ENCODE measurements around the gene RSAD2.

Gene RSAD2

DNA sequence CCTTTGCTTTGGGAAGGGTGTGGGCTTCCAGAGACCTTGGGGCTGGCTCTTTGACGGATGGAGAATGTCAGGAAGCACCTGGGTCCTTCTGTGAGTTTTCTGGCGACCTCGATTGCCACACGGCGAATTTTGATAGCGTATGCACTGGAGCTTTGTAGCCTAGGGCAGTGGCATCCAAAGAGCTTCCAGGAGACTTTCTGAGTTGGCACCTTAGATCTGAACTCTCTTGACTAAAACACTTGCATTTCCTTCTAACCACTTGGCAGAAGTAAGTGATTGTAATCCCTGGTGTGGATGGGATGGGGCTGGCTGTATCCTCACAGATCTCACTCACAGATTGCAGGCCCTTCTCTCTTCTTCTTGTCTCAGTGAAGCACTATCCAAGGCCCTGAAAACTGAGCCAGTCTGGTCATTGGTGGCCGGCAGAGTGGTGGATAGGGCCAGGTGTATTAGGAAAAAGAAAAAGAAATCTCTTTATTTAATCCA is 47.4 kb downstream of the RSAD2 start:
- H3K36me3 ChIP-seq (ENCODE audit: control insufficient read depth in 2 of 2, insufficient read depth in 1 of 2, low read length in 2 of 2) = no peaks in the 10 kb centered on the region
- no peaks in the 10 kb centered on the region for H3K9me3 ChIP-seq (ENCODE audit: control insufficient read depth, insufficient read depth, low read depth, low read length)
- TF ChIP-seq ZNF366 (tag by site-specific recombination; conservative IDR thresholded peaks at IDR 0.05) (no peak), KLF16 (tag by site-specific recombination; IDR thresholded peaks at IDR 0.05) (no peak), SCRT2 (tag by site-specific recombination; IDR thresholded peaks at IDR 0.05) (no peak), ZNF560 (tag by site-specific recombination; IDR thresholded peaks at IDR 0.05; ENCODE audit: borderline replicate concordance) (no peak), SP2 (tag by site-specific recombination; IDR thresholded peaks at IDR 0.05) (no peak), ZNF670 (tag by site-specific recombination; IDR thresholded peaks at IDR 0.05; ENCODE audit: low read depth) (no peak), ZNF174 (tag by site-specific recombination; IDR thresholded peaks at IDR 0.05) (no peak), MZF1 (tag by site-specific recombination; IDR thresholded peaks at IDR 0.05; ENCODE audit: borderline replicate concordance) (no peak), ZBTB8A (tag by site-specific recombination; IDR thresholded peaks at IDR 0.05) (no peak), ZNF624 (tag by site-specific recombination; IDR thresholded peaks at IDR 0.05) (no peak), RBAK (tag by site-specific recombination; IDR thresholded peaks at IDR 0.05) (no peak), ZNF2 (tag by site-specific recombination; IDR thresholded peaks at IDR 0.05) (no peak), FEZF1 (tag by site-specific recombination; IDR thresholded peaks at IDR 0.05) (no peak), ZBTB21 (tag by site-specific recombination; IDR thresholded peaks at IDR 0.05) (no peak)
- TF ChIP-seq, protein P1, sequence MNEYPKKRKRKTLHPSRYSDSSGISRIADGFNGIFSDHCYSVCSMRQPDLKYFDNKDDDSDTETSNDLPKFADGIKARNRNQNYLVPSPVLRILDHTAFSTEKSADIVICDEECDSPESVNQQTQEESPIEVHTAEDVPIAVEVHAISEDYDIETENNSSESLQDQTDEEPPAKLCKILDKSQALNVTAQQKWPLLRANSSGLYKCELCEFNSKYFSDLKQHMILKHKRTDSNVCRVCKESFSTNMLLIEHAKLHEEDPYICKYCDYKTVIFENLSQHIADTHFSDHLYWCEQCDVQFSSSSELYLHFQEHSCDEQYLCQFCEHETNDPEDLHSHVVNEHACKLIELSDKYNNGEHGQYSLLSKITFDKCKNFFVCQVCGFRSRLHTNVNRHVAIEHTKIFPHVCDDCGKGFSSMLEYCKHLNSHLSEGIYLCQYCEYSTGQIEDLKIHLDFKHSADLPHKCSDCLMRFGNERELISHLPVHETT (tag by site-specific recombination; IDR thresholded peaks at IDR 0.05) = no peak
- TF ChIP-seq, protein P2, sequence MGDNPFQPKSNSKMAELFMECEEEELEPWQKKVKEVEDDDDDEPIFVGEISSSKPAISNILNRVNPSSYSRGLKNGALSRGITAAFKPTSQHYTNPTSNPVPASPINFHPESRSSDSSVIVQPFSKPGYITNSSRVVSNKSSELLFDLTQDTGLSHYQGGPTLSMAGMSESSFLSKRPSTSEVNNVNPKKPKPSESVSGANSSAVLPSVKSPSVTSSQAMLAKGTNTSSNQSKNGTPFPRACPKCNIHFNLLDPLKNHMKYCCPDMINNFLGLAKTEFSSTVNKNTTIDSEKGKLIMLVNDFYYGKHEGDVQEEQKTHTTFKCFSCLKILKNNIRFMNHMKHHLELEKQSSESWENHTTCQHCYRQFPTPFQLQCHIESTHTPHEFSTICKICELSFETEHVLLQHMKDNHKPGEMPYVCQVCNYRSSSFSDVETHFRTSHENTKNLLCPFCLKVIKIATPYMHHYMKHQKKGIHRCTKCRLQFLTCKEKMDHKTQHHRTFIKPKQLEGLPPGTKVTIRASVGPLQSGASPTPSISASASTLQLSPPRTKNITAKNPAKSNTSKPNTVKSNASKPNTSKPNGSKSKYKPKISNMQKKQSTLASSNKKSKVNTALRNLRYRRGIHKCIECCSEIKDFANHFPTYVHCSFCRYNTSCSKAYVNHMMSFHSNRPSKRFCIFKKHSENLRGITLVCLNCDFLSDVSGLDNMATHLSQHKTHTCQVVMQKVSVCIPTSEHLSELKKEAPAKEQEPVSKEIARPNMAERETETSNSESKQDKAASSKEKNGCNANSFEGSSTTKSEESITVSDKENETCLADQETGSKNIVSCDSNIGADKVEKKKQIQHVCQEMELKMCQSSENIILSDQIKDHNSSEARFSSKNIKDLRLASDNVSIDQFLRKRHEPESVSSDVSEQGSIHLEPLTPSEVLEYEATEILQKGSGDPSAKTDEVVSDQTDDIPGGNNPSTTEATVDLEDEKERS (tag by site-specific recombination; IDR thresholded peaks at IDR 0.05) = no peak
- TF ChIP-seq, protein P3, sequence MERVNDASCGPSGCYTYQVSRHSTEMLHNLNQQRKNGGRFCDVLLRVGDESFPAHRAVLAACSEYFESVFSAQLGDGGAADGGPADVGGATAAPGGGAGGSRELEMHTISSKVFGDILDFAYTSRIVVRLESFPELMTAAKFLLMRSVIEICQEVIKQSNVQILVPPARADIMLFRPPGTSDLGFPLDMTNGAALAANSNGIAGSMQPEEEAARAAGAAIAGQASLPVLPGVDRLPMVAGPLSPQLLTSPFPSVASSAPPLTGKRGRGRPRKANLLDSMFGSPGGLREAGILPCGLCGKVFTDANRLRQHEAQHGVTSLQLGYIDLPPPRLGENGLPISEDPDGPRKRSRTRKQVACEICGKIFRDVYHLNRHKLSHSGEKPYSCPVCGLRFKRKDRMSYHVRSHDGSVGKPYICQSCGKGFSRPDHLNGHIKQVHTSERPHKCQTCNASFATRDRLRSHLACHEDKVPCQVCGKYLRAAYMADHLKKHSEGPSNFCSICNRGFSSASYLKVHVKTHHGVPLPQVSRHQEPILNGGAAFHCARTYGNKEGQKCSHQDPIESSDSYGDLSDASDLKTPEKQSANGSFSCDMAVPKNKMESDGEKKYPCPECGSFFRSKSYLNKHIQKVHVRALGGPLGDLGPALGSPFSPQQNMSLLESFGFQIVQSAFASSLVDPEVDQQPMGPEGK (tag by site-specific recombination; IDR thresholded peaks at IDR 0.05) = no peak
- TF ChIP-seq, protein P4, sequence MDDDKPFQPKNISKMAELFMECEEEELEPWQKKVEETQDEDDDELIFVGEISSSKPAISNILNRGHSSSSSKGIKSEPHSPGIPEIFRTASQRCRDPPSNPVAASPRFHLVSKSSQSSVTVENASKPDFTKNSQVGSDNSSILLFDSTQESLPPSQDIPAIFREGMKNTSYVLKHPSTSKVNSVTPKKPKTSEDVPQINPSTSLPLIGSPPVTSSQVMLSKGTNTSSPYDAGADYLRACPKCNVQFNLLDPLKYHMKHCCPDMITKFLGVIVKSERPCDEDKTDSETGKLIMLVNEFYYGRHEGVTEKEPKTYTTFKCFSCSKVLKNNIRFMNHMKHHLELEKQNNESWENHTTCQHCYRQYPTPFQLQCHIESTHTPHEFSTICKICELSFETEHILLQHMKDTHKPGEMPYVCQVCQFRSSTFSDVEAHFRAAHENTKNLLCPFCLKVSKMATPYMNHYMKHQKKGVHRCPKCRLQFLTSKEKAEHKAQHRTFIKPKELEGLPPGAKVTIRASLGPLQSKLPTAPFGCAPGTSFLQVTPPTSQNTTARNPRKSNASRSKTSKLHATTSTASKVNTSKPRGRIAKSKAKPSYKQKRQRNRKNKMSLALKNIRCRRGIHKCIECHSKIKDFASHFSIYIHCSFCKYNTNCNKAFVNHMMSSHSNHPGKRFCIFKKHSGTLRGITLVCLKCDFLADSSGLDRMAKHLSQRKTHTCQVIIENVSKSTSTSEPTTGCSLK (tag by site-specific recombination; IDR thresholded peaks at IDR 0.05) = no peak
- TF ChIP-seq, protein P5, sequence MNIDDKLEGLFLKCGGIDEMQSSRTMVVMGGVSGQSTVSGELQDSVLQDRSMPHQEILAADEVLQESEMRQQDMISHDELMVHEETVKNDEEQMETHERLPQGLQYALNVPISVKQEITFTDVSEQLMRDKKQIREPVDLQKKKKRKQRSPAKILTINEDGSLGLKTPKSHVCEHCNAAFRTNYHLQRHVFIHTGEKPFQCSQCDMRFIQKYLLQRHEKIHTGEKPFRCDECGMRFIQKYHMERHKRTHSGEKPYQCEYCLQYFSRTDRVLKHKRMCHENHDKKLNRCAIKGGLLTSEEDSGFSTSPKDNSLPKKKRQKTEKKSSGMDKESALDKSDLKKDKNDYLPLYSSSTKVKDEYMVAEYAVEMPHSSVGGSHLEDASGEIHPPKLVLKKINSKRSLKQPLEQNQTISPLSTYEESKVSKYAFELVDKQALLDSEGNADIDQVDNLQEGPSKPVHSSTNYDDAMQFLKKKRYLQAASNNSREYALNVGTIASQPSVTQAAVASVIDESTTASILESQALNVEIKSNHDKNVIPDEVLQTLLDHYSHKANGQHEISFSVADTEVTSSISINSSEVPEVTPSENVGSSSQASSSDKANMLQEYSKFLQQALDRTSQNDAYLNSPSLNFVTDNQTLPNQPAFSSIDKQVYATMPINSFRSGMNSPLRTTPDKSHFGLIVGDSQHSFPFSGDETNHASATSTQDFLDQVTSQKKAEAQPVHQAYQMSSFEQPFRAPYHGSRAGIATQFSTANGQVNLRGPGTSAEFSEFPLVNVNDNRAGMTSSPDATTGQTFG (tag by site-specific recombination; IDR thresholded peaks at IDR 0.05; ENCODE audit: borderline replicate concordance) = no peak
- TF ChIP-seq, protein P6, sequence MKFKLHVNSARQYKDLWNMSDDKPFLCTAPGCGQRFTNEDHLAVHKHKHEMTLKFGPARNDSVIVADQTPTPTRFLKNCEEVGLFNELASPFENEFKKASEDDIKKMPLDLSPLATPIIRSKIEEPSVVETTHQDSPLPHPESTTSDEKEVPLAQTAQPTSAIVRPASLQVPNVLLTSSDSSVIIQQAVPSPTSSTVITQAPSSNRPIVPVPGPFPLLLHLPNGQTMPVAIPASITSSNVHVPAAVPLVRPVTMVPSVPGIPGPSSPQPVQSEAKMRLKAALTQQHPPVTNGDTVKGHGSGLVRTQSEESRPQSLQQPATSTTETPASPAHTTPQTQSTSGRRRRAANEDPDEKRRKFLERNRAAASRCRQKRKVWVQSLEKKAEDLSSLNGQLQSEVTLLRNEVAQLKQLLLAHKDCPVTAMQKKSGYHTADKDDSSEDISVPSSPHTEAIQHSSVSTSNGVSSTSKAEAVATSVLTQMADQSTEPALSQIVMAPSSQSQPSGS (tag by site-specific recombination; IDR thresholded peaks at IDR 0.05; ENCODE audit: low read depth) = no peak
- ChIA-PET POLR2A (no interaction called here), CTCF (interaction anchor here (0.7 kb wide), 1 partner anchor 375 kb away, joined by 3 read pairs; no protein-coding TSS in a partner anchor)
- H3K4me3 ChIP-seq (ENCODE audit: low read depth, low read length) = no peak overlapping the region
- H3K4me1 ChIP-seq (ENCODE audit: control insufficient read depth, insufficient read depth, low read length) = no peaks in the 10 kb centered on the region
- no peak overlapping the region for H3K27ac ChIP-seq (ENCODE audit: extremely low read depth, low read depth, low read length)
